ENCODE results near the gene XYLT1. TPM values are rescaled to one million over a fixed set of nuclear protein-coding genes. Genes with fewer than 3 reads are reported as not detected.
A peak's percentile ranks its signal among the peaks of the same experiment; 100 is the strongest.

Gene XYLT1
- total RNA-seq, 6 experiments from 2014 or later, result 22.0 to 51.1 (median 27.5) TPM

DNA sequence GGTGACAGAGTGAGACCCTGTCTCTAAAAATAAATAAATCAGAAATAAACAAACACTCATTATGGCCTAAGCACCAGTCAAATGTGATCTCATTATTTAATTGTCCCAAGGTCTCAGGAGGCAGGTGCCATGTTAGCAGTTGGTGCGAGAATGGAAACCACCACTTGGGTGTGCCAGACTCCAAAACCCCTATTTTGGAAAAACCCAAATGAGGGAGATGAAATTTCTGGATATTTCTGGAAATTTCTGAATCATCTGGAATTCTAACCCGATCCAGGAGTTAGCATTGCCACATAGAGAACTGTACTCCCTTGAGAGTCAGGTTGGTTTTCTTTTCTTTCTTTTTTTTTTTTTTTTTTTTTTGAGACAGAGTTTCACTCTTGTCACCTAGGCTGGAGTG lies 264.0 kb downstream of the XYLT1 start:
- H3K4me1 Mint-ChIP-seq (ENCODE audit: low read depth), result peaks cover 20% of the 10 kb centered on the region
- no peak for DNase-seq
- no peaks in the 10 kb centered on the region; the same call in 1 of the 2 replicates for H3K27me3 Mint-ChIP-seq (ENCODE audit: insufficient read depth)
- no peaks in the 10 kb centered on the region for H3K9me3 Mint-ChIP-seq
- TF ChIP-seq, protein P1, sequence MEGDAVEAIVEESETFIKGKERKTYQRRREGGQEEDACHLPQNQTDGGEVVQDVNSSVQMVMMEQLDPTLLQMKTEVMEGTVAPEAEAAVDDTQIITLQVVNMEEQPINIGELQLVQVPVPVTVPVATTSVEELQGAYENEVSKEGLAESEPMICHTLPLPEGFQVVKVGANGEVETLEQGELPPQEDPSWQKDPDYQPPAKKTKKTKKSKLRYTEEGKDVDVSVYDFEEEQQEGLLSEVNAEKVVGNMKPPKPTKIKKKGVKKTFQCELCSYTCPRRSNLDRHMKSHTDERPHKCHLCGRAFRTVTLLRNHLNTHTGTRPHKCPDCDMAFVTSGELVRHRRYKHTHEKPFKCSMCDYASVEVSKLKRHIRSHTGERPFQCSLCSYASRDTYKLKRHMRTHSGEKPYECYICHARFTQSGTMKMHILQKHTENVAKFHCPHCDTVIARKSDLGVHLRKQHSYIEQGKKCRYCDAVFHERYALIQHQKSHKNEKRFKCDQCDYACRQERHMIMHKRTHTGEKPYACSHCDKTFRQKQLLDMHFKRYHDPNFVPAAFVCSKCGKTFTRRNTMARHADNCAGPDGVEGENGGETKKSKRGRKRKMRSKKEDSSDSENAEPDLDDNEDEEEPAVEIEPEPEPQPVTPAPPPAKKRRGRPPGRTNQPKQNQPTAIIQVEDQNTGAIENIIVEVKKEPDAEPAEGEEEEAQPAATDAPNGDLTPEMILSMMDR (IDR thresholded peaks at IDR 0.05), result peak; percentile 51
- H3K36me3 Mint-ChIP-seq (ENCODE audit: low read depth), result no peaks in the 10 kb centered on the region
- no peak overlapping the region for H3K27ac Mint-ChIP-seq
- H3K4me3 Mint-ChIP-seq, result no peak overlapping the region

DNA sequence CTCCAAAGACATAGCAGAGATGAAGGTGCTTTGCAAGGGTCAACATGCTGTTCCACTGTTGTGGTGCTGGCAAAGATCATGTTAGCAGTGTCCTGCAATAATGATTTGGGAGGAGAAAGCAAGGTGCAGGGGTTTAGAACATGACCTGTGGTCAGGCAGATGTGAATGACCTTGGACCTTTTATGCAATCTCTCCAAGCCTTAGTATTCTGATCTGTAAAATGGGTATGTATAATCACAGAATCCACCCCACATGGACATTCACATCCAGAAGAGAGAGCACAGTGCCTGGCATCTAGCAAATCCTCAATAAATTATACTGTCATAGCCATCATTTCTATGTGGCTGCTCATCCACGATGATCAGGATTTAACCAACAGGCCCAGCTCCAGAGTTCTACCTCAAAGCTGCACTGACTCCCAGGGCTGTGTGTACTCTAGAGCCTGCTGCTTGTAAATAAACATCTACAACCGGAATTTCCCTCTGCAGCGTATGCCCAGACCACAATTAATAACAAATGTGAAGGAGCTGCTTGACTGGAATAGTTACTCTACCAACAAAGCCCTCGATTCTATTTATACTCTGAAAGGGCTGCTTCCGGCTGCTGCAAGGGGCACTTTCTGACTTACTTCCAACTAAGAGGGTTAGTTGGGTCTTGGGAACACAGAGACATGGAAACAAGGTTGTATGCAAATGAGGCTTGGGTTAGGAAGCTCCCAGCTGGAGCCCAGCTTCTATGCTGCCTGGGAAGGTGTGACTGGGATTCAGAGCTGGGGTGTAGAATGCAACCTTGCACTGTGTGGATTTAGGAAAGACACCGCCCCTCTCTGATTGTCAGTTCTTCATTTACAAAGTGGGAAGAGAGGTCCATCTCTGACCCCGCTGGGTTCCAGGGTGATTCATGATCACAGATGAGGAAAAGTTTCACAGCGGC lies 265.2 kb downstream of the XYLT1 start:
- Mint-ChIP-seq H3K27ac (peak overlapping the region; percentile 47; the same call in 1 of the 2 replicates), H3K36me3 (ENCODE audit: low read depth) (no peaks in the 10 kb centered on the region), H3K4me1 (ENCODE audit: low read depth) (peaks cover 20% of the 10 kb centered on the region), H3K27me3 (ENCODE audit: insufficient read depth) (no peaks in the 10 kb centered on the region; the same call in 1 of the 2 replicates), H3K4me3 (no peak overlapping the region), H3K9me3 (no peaks in the 10 kb centered on the region)
- TF ChIP-seq, protein P1 (IDR thresholded peaks at IDR 0.05), result no peak
- peak; percentile 50 for DNase-seq

DNA sequence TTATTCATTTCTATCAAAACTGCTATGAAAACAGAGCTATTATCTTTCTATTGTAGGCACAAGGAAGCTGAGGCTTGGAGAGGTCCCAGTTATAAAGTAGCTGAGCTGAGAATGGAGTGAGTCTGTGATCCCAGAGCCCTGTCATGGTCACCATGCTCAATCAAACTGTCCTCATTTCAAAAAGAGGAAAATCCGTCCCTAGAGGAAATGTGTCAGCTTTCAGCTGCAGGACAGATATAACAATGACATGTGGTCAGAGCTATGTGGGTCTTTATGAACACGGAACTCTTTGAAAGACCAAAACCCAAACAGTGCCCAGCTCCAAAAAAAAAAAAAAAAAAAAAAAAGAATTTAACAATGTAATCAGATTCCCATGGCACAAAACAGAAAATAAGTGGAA lies 266.1 kb downstream of the XYLT1 start:
- Mint-ChIP-seq H3K4me1 (ENCODE audit: low read depth) (peaks cover 20% of the 10 kb centered on the region), H3K4me3 (no peak overlapping the region), H3K27ac (peak overlapping the region; percentile 32; the same call in 1 of the 2 replicates), H3K27me3 (ENCODE audit: insufficient read depth) (no peaks in the 10 kb centered on the region; the same call in 1 of the 2 replicates), H3K9me3 (no peaks in the 10 kb centered on the region), H3K36me3 (ENCODE audit: low read depth) (peaks cover 1% of the 10 kb centered on the region; the same call in 1 of the 2 replicates)
- TF ChIP-seq, protein P1 (IDR thresholded peaks at IDR 0.05), result no peak
- no peak for DNase-seq

DNA sequence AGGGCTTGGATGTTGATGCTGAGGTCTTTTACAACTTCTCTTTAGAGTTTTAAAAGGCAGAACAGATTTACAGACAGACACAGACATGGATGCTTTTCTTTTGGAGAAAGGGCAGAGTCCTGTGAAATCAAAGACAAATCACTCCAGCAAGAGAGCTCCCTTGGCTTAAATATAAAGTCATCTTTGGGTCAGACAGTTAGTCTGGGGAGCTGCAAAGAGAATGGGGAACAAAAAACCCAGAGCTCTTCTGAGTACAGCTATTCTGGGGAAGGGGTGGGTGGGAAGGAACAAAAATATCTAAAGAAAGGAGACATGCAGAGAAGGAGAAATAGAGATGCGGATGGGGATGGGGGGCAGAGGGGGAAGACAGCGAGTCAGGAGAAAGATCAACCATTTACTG lies 266.6 kb downstream of the XYLT1 start:
- peaks cover 20% of the 10 kb centered on the region for H3K4me1 Mint-ChIP-seq (ENCODE audit: low read depth)
- H3K9me3 Mint-ChIP-seq, result no peaks in the 10 kb centered on the region
- DNase-seq, result no peak
- peaks cover 6% of the 10 kb centered on the region for H3K36me3 Mint-ChIP-seq (ENCODE audit: low read depth)
- no peaks in the 10 kb centered on the region; the same call in 1 of the 2 replicates for H3K27me3 Mint-ChIP-seq (ENCODE audit: insufficient read depth)
- TF ChIP-seq, protein P1 (IDR thresholded peaks at IDR 0.05), result no peak
- H3K27ac Mint-ChIP-seq, result no peak overlapping the region
- no peak overlapping the region for H3K4me3 Mint-ChIP-seq

DNA sequence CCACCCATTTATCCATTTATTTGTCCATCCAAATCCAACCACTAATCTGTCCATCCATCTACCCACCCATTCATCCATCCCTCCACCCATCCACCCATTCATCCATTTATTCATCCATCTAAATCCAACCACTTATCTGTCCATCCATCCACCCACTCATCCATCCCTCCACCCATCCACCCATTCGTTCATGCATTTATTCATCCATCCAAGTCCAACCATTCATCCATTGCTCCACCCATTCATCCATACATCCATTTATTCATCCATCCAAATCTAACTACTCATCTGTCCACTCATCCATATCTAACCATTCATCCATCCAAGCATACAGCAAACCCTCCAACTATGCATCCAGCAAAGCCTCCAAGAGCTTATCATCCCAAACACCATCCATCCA lies 267.3 kb downstream of the XYLT1 start:
- TF ChIP-seq, protein P1 (IDR thresholded peaks at IDR 0.05), result no peak
- Mint-ChIP-seq H3K9me3 (no peaks in the 10 kb centered on the region), H3K27ac (no peak overlapping the region), H3K27me3 (ENCODE audit: insufficient read depth) (no peaks in the 10 kb centered on the region; the same call in 1 of the 2 replicates), H3K4me1 (ENCODE audit: low read depth) (peaks cover 20% of the 10 kb centered on the region), H3K36me3 (ENCODE audit: low read depth) (peaks cover 8% of the 10 kb centered on the region), H3K4me3 (no peak overlapping the region)
- DNase-seq, result no peak

All from HFFc6 (cell line).